CD8-positive, alpha-beta memory T cell (primary cell): ENCODE data around the gene PPIF. TPM values are rescaled to one million over a fixed set of nuclear protein-coding genes. Genes with fewer than 3 reads are reported as not detected.

Experiments used
- CTCF ChIA-PET: fragments of 350-600 bp; sonication (Branson Sonifier 250); formaldehyde crosslinking; loops from one replicate; lab custom pipeline; 2021; ENCODE audit warnings: antibody characterized with exemption; lab: Charles Lee
- POLR2A ChIA-PET: fragments of 350-600 bp; sonication (Branson Sonifier 250); formaldehyde crosslinking; loops from one replicate; lab custom pipeline; 2021; ENCODE audit warnings: antibody characterized with exemption; lab: Charles Lee
- DNase-seq, 5 donors: peaks; one replicate each; pipeline versions ENCODE4 v3.0.0 to v3.0.0-alpha.2; 2020 to 2022; ENCODE audit warnings: mixed read lengths in 1 of 5
- H3K27ac ChIP-seq: one replicate; pipeline ENCODE4 v1.7.0; 2013; ENCODE audit warnings: low read depth, mild to moderate bottlenecking, low read length, moderate library complexity
- H3K27me3 ChIP-seq: 2 replicates; pipeline ENCODE4 v1.7.0; 2013; ENCODE audit warnings: low read length, mild to moderate bottlenecking; ENCODE audit not compliant: insufficient read depth, poor library complexity, severe bottlenecking
- H3K36me3 ChIP-seq: 2 replicates; pipeline ENCODE4 v1.7.0; 2013; ENCODE audit warnings: mild to moderate bottlenecking, low read length, moderate library complexity; ENCODE audit not compliant: insufficient read depth
- H3K4me1 ChIP-seq: 2 replicates; pipeline ENCODE4 v1.7.0; 2013; ENCODE audit warnings: mild to moderate bottlenecking, low read length, moderate library complexity; ENCODE audit not compliant: insufficient read depth
- H3K4me3 ChIP-seq: 2 replicates; pipeline ENCODE4 v1.7.0; 2013; ENCODE audit warnings: mild to moderate bottlenecking, low read length
- H3K9me3 ChIP-seq: 2 replicates; pipeline ENCODE4 v1.7.0; 2013; ENCODE audit warnings: mild to moderate bottlenecking, low read length
- H3K27ac Mint-ChIP-seq, 8 donors: one replicate each; pipeline ENCODE4 v1.8.0; 2020 to 2021; ENCODE audit warnings: mixed read lengths in 8 of 8, mild to moderate bottlenecking in 6 of 8, inconsistent platforms in 3 of 8, moderate library complexity in 3 of 8
- H3K27me3 Mint-ChIP-seq, 2 donors: one replicate each; pipeline ENCODE4 v1.8.0; 2020 to 2021; ENCODE audit warnings: mixed read lengths in 2 of 2, mild to moderate bottlenecking in 1 of 2, moderate library complexity in 1 of 2
- H3K36me3 Mint-ChIP-seq, 3 donors: one replicate each; pipeline ENCODE4 v1.8.0; 2020 to 2021; ENCODE audit warnings: mixed read lengths in 3 of 3, inconsistent platforms in 1 of 3, mild to moderate bottlenecking in 1 of 3
- H3K4me1 Mint-ChIP-seq, 3 donors: one replicate each; pipeline ENCODE4 v1.8.0; 2020 to 2021; ENCODE audit warnings: mixed read lengths in 3 of 3, inconsistent platforms in 1 of 3, mild to moderate bottlenecking in 1 of 3
- H3K4me3 Mint-ChIP-seq, 7 donors: one replicate each; pipeline ENCODE4 v1.8.0; 2020 to 2021; ENCODE audit warnings: mixed read lengths in 7 of 7, mild to moderate bottlenecking in 6 of 7, moderate library complexity in 4 of 7, inconsistent platforms in 2 of 7
- H3K9me3 Mint-ChIP-seq, 5 donors: one replicate each; pipeline ENCODE4 v1.8.0; 2020 to 2022; ENCODE audit warnings: mixed read lengths in 5 of 5, mild to moderate bottlenecking in 3 of 5, moderate library complexity in 2 of 5, inconsistent platforms in 1 of 5
- polyA plus RNA-seq: library from polyadenylated mRNA; unstranded; fragments of 300-500 nt; fragmentation: Illumina TruSeq; gene quantifications from one replicate; pipeline ENCODE4 v1.2.3, GENCODE V29; 2021
- total RNA-seq, 2 experiments: library from RNA; stranded (reverse); gene quantifications; one replicate each; pipeline ENCODE4 v1.2.3, GENCODE V29; 2021

PPIF gene
- total and polyA plus RNA-seq, 3 experiments from 2014 or later = 13.7 to 181 (median 173) TPM

- CTCF ChIA-PET = no interaction called here
- H3K27me3 Mint-ChIP-seq = no peaks in the 10 kb centered on the region
- POLR2A ChIA-PET = no interaction called here
Observed at GRCh38 chr10:79310911-79311573, 36.2 kb upstream of the PPIF start.

GRCh38 chr10:79311581-79312407 lies 35.5 kb upstream of the PPIF start:
- H3K27ac Mint-ChIP-seq = peak overlapping the region in 1 of 8 donors; percentile 20
- POLR2A ChIA-PET = no interaction called here

More at GRCh38 chr10:79310911-79311573, 36.2 kb upstream of the PPIF start:
- Mint-ChIP-seq H3K4me1 (peaks cover 6 to 7% (median 7%) of the 10 kb centered on the region in 3 donors), H3K9me3 (no peaks in the 10 kb centered on the region), H3K4me3 (no peak overlapping the region), H3K27ac (no peak overlapping the region), H3K36me3 (peaks cover 6 to 54% (median 11%) of the 10 kb centered on the region in 3 donors)
- no peak overlapping the region for H3K27ac ChIP-seq
- DNase-seq = no peak
- H3K9me3 ChIP-seq = no peaks in the 10 kb centered on the region
- H3K4me3 ChIP-seq = no peak overlapping the region
- H3K4me1 ChIP-seq = peaks cover 2% of the 10 kb centered on the region
- H3K36me3 ChIP-seq = peaks cover 6% of the 10 kb centered on the region
- H3K27me3 ChIP-seq = no peaks in the 10 kb centered on the region

GRCh38 chr10:79312601-79313187 lies 34.6 kb upstream of the PPIF start:
- ChIA-PET CTCF (no interaction called here), POLR2A (no interaction called here)
- H3K27me3 ChIP-seq = no peaks in the 10 kb centered on the region
- peaks cover 21 to 24% (median 24%) of the 10 kb centered on the region in 3 donors for H3K4me1 Mint-ChIP-seq
- H3K4me3 ChIP-seq = no peak overlapping the region
- no peak overlapping the region for H3K27ac ChIP-seq
- H3K4me1 ChIP-seq = peaks cover 18% of the 10 kb centered on the region
- DNase-seq = no peak
- H3K36me3 ChIP-seq = peaks cover 4% of the 10 kb centered on the region
- H3K36me3 Mint-ChIP-seq = peaks cover 4 to 42% (median 9%) of the 10 kb centered on the region in 3 donors
- no peak overlapping the region for H3K4me3 Mint-ChIP-seq
- H3K9me3 ChIP-seq = no peaks in the 10 kb centered on the region
- H3K27ac Mint-ChIP-seq = no peak overlapping the region
- H3K27me3 Mint-ChIP-seq = peaks cover 0 to 4% of the 10 kb centered on the region in 2 donors
- peaks cover 0 to 3% (median under 1%) of the 10 kb centered on the region in 5 donors for H3K9me3 Mint-ChIP-seq

More at GRCh38 chr10:79311581-79312407, 35.5 kb upstream of the PPIF start:
- Mint-ChIP-seq H3K4me1 (peaks cover 12 to 15% (median 15%) of the 10 kb centered on the region in 3 donors), H3K9me3 (no peaks in the 10 kb centered on the region), H3K36me3 (peaks cover 6 to 47% (median 9%) of the 10 kb centered on the region in 3 donors), H3K27me3 (peaks cover 0 to 1% of the 10 kb centered on the region in 2 donors), H3K4me3 (no peak overlapping the region)
- peaks cover 10% of the 10 kb centered on the region for H3K4me1 ChIP-seq
- H3K9me3 ChIP-seq = no peaks in the 10 kb centered on the region
- no peak for DNase-seq
- CTCF ChIA-PET = no interaction called here
- peaks cover 6% of the 10 kb centered on the region for H3K36me3 ChIP-seq
- no peaks in the 10 kb centered on the region for H3K27me3 ChIP-seq
- H3K27ac ChIP-seq = no peak overlapping the region
- no peak overlapping the region for H3K4me3 ChIP-seq

- POLR2A ChIA-PET = no interaction called here
- Mint-ChIP-seq H3K4me1 (peaks cover 28 to 30% (median 30%) of the 10 kb centered on the region in 3 donors), H3K27ac (no peak overlapping the region), H3K4me3 (no peak overlapping the region), H3K9me3 (peaks cover 0 to 4% (median 3%) of the 10 kb centered on the region in 5 donors), H3K36me3 (peaks cover 0 to 36% (median 5%) of the 10 kb centered on the region in 3 donors), H3K27me3 (peaks cover 0 to 4% of the 10 kb centered on the region in 2 donors)
- H3K36me3 ChIP-seq = no peaks in the 10 kb centered on the region
- CTCF ChIA-PET = no interaction called here
- no peaks in the 10 kb centered on the region for H3K9me3 ChIP-seq
- no peak for DNase-seq
- H3K27ac ChIP-seq = no peak overlapping the region
- H3K27me3 ChIP-seq = no peaks in the 10 kb centered on the region
- H3K4me3 ChIP-seq = no peak overlapping the region
- H3K4me1 ChIP-seq = peaks cover 25% of the 10 kb centered on the region
Observed at GRCh38 chr10:79313320-79313719, 33.9 kb upstream of the PPIF start.

- POLR2A ChIA-PET = no interaction called here
Observed at GRCh38 chr10:79313911-79314439, 33.3 kb upstream of the PPIF start.

GRCh38 chr10:79314761-79315601 lies 32.3 kb upstream of the PPIF start:
- Histone ChIP-seq H3K4me3 (no peak overlapping the region), H3K36me3 (no peaks in the 10 kb centered on the region), H3K9me3 (no peaks in the 10 kb centered on the region), H3K27me3 (no peaks in the 10 kb centered on the region), H3K27ac (no peak overlapping the region), H3K4me1 (peaks cover 41% of the 10 kb centered on the region)
- no peak for DNase-seq
- Mint-ChIP-seq H3K4me3 (no peak overlapping the region), H3K9me3 (peaks cover 0 to 4% (median 3%) of the 10 kb centered on the region in 5 donors), H3K36me3 (peaks cover 0 to 22% (median 1%) of the 10 kb centered on the region in 3 donors), H3K27ac (peak overlapping the region in 1 of 8 donors; percentile 75), H3K4me1 (peaks cover 44 to 47% (median 46%) of the 10 kb centered on the region in 3 donors), H3K27me3 (peaks cover 0 to 4% of the 10 kb centered on the region in 2 donors)
- CTCF ChIA-PET = interaction anchor here (1.3 to 5.0 kb wide), 3 partner anchors 28 to 59 kb away, joined by 3 to 37 read pairs (median 11); partner anchors contain the start of gene PPIF
- POLR2A ChIA-PET = interaction anchor here (1.1 to 1.5 kb wide), 2 partner anchors 65 to 1013 kb away, joined by 3 read pairs; no protein-coding TSS in a partner anchor

More at GRCh38 chr10:79313911-79314439, 33.3 kb upstream of the PPIF start:
- H3K27ac ChIP-seq = no peak overlapping the region
- Mint-ChIP-seq H3K9me3 (peaks cover 0 to 4% (median 3%) of the 10 kb centered on the region in 5 donors), H3K4me1 (peaks cover 34 to 36% (median 36%) of the 10 kb centered on the region in 3 donors), H3K27ac (peak overlapping the region in 2 of 8 donors; percentile 42 to 50), H3K36me3 (peaks cover 0 to 29% (median 5%) of the 10 kb centered on the region in 3 donors), H3K4me3 (no peak overlapping the region), H3K27me3 (peaks cover 0 to 4% of the 10 kb centered on the region in 2 donors)
- H3K36me3 ChIP-seq = no peaks in the 10 kb centered on the region
- H3K4me1 ChIP-seq = peaks cover 31% of the 10 kb centered on the region
- CTCF ChIA-PET = no interaction called here
- no peaks in the 10 kb centered on the region for H3K9me3 ChIP-seq
- DNase-seq = no peak
- no peak overlapping the region for H3K4me3 ChIP-seq
- no peaks in the 10 kb centered on the region for H3K27me3 ChIP-seq

GRCh38 chr10:79315602-79315920 lies 31.7 kb upstream of the PPIF start:
- no peaks in the 10 kb centered on the region for H3K36me3 ChIP-seq
- H3K27ac ChIP-seq = no peak overlapping the region
- Mint-ChIP-seq H3K27ac (peak overlapping the region in 1 of 8 donors; percentile 75), H3K27me3 (peaks cover 0 to 4% of the 10 kb centered on the region in 2 donors), H3K9me3 (peaks cover 0 to 4% (median 3%) of the 10 kb centered on the region in 5 donors), H3K36me3 (peaks cover 0 to 22% (median 1%) of the 10 kb centered on the region in 3 donors), H3K4me3 (no peak overlapping the region), H3K4me1 (peaks cover 50 to 52% (median 52%) of the 10 kb centered on the region in 3 donors)
- DNase-seq = no peak
- H3K9me3 ChIP-seq = no peaks in the 10 kb centered on the region
- peaks cover 47% of the 10 kb centered on the region for H3K4me1 ChIP-seq
- POLR2A ChIA-PET = interaction anchor here (1.1 to 1.5 kb wide), 2 partner anchors 66 to 1014 kb away, joined by 3 read pairs; no protein-coding TSS in a partner anchor
- no peaks in the 10 kb centered on the region for H3K27me3 ChIP-seq
- CTCF ChIA-PET = interaction anchor here (1.2 to 5.0 kb wide), 5 partner anchors 15 to 59 kb away, joined by 3 to 37 read pairs (median 10); partner anchors contain the start of gene PPIF
- H3K4me3 ChIP-seq = no peak overlapping the region
